ENCODE measurements around the gene KCTD5.

KCTD5 gene

DNA sequence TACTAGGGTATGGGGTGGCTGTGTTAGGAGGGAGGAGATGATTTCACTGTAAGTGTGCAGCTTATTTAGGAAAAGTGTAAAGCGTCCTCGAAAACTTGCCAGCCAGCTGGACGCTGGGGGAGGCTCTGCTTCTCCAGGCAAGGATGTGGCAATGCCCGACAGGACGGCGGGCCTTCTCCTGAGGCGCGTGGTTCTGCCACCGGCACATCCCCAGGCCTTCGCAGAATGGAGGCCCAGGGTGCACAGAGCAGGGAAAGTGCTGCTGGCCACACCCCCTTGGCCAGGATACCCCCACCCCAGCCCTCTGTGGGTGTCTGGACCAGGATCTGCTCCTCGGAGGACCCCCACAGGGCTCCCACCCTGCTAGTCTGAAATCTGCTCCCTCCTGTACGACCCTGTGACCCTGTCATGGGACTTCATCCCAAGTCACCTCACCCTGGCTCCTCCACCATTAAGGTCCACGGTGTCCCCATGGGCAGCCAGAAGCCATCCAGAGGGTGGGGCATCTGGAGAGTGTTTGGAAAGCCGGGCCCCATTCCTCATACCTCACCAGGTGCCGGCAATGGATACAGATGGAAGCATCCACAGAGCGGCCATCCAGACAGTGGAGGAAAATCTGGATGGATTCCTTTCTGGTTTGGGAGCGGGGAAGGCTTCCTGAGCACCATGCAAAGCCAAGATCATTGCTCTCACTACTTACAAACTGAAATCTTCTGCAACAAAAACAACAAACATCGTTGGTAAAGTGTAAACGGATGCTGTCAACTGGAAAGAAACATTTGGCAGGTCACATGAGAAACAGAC is 60.9 kb downstream of the KCTD5 start:
- TF ChIP-seq EZH2phosphoT487 (IDR thresholded peaks at IDR 0.05; ENCODE audit: borderline replicate concordance), result no peak
- TF ChIP-seq, protein P1, sequence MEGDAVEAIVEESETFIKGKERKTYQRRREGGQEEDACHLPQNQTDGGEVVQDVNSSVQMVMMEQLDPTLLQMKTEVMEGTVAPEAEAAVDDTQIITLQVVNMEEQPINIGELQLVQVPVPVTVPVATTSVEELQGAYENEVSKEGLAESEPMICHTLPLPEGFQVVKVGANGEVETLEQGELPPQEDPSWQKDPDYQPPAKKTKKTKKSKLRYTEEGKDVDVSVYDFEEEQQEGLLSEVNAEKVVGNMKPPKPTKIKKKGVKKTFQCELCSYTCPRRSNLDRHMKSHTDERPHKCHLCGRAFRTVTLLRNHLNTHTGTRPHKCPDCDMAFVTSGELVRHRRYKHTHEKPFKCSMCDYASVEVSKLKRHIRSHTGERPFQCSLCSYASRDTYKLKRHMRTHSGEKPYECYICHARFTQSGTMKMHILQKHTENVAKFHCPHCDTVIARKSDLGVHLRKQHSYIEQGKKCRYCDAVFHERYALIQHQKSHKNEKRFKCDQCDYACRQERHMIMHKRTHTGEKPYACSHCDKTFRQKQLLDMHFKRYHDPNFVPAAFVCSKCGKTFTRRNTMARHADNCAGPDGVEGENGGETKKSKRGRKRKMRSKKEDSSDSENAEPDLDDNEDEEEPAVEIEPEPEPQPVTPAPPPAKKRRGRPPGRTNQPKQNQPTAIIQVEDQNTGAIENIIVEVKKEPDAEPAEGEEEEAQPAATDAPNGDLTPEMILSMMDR (conservative IDR thresholded peaks at IDR 0.05; ENCODE audit: low read length), result no peak
- H3K4me2 ChIP-seq (ENCODE audit: low read depth, low read length, poor library complexity, severe bottlenecking), result no peak overlapping the region
- no peak overlapping the region for H2AFZ ChIP-seq (ENCODE audit: low read length)
- no peaks in the 10 kb centered on the region for H3K79me2 ChIP-seq (ENCODE audit: insufficient read depth, low read length)
- H3K9ac ChIP-seq (ENCODE audit: low read depth, low read length, poor library complexity, severe bottlenecking), result no peak overlapping the region
- no peaks in the 10 kb centered on the region for H4K20me1 ChIP-seq (ENCODE audit: insufficient read depth, low read length, poor library complexity, severe bottlenecking)
- H3K36me3 ChIP-seq (ENCODE audit: insufficient read depth, low read length), result no peaks in the 10 kb centered on the region
- no peaks in the 10 kb centered on the region for H3K27me3 ChIP-seq (ENCODE audit: insufficient read depth, low read length, poor library complexity, severe bottlenecking)
- no peaks in the 10 kb centered on the region for H3K9me3 ChIP-seq (ENCODE audit: insufficient read depth, low read depth, low read length)
- H3F3A ChIP-seq (ENCODE audit: low read depth), result no peaks in the 10 kb centered on the region
- H3K4me3 ChIP-seq (ENCODE audit: low read length, poor library complexity, severe bottlenecking), result no peak overlapping the region
- H3K9me2 ChIP-seq (replicated peaks; ENCODE audit: low read depth, low read length), result no peaks in the 10 kb centered on the region
- H3K4me1 ChIP-seq (ENCODE audit: insufficient read depth, low read length, poor library complexity, severe bottlenecking), result no peaks in the 10 kb centered on the region

DNA sequence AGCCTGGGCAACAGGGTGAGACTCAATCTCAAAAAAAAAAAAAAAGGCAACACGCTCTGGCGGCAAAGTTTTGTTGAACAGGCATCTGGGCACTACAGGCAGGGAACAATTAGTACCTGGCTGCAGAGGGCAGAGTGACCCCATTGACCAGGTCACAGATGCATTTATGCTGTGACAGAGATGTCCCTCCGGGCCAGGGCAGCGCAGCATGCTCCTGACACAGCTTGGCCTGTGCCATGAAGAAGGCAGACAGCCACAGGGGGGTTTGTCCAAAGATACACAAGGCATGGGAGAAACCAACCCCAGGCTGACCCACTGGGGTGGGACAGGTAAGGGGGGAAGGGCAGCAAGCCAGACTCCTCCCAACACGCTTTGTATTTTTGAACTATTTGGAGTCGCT is 62.4 kb downstream of the KCTD5 start:
- Histone ChIP-seq H2AFZ (ENCODE audit: low read length) (no peak overlapping the region), H3K4me1 (ENCODE audit: insufficient read depth, low read length, poor library complexity, severe bottlenecking) (no peaks in the 10 kb centered on the region), H3F3A (ENCODE audit: low read depth) (no peaks in the 10 kb centered on the region), H3K36me3 (ENCODE audit: insufficient read depth, low read length) (no peaks in the 10 kb centered on the region), H4K20me1 (ENCODE audit: insufficient read depth, low read length, poor library complexity, severe bottlenecking) (no peaks in the 10 kb centered on the region), H3K9me2 (replicated peaks; ENCODE audit: low read depth, low read length) (no peaks in the 10 kb centered on the region), H3K9me3 (ENCODE audit: insufficient read depth, low read depth, low read length) (no peaks in the 10 kb centered on the region), H3K79me2 (ENCODE audit: insufficient read depth, low read length) (no peaks in the 10 kb centered on the region), H3K9ac (ENCODE audit: low read depth, low read length, poor library complexity, severe bottlenecking) (no peak overlapping the region), H3K4me2 (ENCODE audit: low read depth, low read length, poor library complexity, severe bottlenecking) (no peak overlapping the region), H3K4me3 (ENCODE audit: low read length, poor library complexity, severe bottlenecking) (no peak overlapping the region), H3K27me3 (ENCODE audit: insufficient read depth, low read length, poor library complexity, severe bottlenecking) (no peaks in the 10 kb centered on the region)
- no peak for TF ChIP-seq EZH2phosphoT487 (IDR thresholded peaks at IDR 0.05; ENCODE audit: borderline replicate concordance)
- TF ChIP-seq, protein P1 (conservative IDR thresholded peaks at IDR 0.05; ENCODE audit: low read length), result no peak

DNA sequence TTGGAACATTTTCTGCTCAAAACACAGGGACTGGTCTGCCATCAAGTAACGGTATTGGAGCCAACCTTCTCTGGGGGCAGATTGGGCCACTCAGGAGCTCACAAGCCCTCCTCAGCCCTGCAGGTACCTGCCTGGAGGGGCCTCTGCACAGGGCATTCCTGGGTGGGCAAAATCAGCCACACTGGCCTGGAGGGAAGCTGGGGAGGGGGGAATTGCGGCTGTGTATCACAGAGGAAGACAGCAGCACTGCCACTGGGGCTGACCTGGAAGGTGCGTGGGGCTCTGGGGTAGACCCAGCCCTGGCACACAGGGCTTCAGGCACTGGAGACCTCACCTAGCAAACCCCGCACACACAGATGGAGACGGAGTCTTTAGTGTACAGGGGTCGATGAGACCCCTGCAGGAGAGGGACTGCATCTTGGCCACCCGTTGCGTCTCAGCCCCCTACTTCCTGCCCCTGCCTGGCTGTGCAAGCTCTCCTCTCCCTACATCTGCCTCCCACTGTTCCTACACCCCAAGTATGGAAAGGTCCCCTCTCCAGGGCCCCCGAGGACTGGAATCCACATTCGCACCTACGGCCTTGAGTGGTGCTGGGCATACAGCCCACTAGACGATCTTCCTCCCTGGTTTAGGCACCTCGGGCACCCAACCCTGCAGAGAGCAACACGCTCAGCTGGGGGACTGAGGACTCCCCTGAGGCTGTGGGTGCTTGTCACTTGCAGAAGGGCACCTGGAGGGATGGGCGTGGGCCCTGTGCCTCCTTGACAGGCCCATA is 63.0 kb downstream of the KCTD5 start:
- Histone ChIP-seq H3K9me2 (replicated peaks; ENCODE audit: low read depth, low read length) (no peaks in the 10 kb centered on the region), H3K79me2 (ENCODE audit: insufficient read depth, low read length) (no peaks in the 10 kb centered on the region), H3K9ac (ENCODE audit: low read depth, low read length, poor library complexity, severe bottlenecking) (no peak overlapping the region), H3K36me3 (ENCODE audit: insufficient read depth, low read length) (no peaks in the 10 kb centered on the region), H3K4me3 (ENCODE audit: low read length, poor library complexity, severe bottlenecking) (no peak overlapping the region), H3K27me3 (ENCODE audit: insufficient read depth, low read length, poor library complexity, severe bottlenecking) (no peaks in the 10 kb centered on the region), H3K9me3 (ENCODE audit: insufficient read depth, low read depth, low read length) (no peaks in the 10 kb centered on the region), H3F3A (ENCODE audit: low read depth) (no peaks in the 10 kb centered on the region), H3K4me2 (ENCODE audit: low read depth, low read length, poor library complexity, severe bottlenecking) (no peak overlapping the region), H2AFZ (ENCODE audit: low read length) (no peak overlapping the region), H3K4me1 (ENCODE audit: insufficient read depth, low read length, poor library complexity, severe bottlenecking) (peaks cover 4% of the 10 kb centered on the region), H4K20me1 (ENCODE audit: insufficient read depth, low read length, poor library complexity, severe bottlenecking) (no peaks in the 10 kb centered on the region)
- TF ChIP-seq, protein P1 (conservative IDR thresholded peaks at IDR 0.05; ENCODE audit: low read length), result no peak
- no peak for TF ChIP-seq EZH2phosphoT487 (IDR thresholded peaks at IDR 0.05; ENCODE audit: borderline replicate concordance)

All from Loucy (cell line).